Epidermal melanocyte (primary cell): ENCODE results near the gene SMCP.
A peak's percentile ranks its signal among the peaks of the same experiment; 100 is the strongest.

ENCODE experiments used
- DNase-seq: peaks from one replicate; pipeline ENCODE4 v3.0.0; 2011; ENCODE audit warnings: low spot score; ENCODE audit not compliant: insufficient read length

SMCP gene

GRCh38 chr1:152878042-152878441 lies at the start of gene SMCP:
SMCP (plus strand) TSS chr1:152878322; CDS start chr1:152884423, 6,101 bp downstream.
- no peak for DNase-seq

- DNase-seq, result no peak
Measured at GRCh38 chr1:152836870-152837269, 41.3 kb upstream of the SMCP start.

- no peak for DNase-seq
Measured at GRCh38 chr1:152842556-152842955, 35.6 kb upstream of the SMCP start, which contains the start of gene LCE6A. LCE6A (plus strand) TSS chr1:152842856; CDS start chr1:152843521, 665 bp downstream.

- no peak for DNase-seq
Measured at GRCh38 chr1:152855661-152856060, 22.5 kb upstream of the SMCP start.

GRCh38 chr1:152858062-152858461 lies 20.1 kb upstream of the SMCP start:
- DNase-seq, result no peak

- DNase-seq, result no peak
Measured at GRCh38 chr1:152859696-152860095, 18.4 kb upstream of the SMCP start, which contains the start of gene LCE7A. LCE7A (plus strand) TSS chr1:152859996; CDS start chr1:152860698, 702 bp downstream.

- no peak for DNase-seq
Measured at GRCh38 chr1:152860129-152860528, 18.0 kb upstream of the SMCP start.

GRCh38 chr1:152861374-152861773 lies 16.7 kb upstream of the SMCP start:
- DNase-seq, result no peak

- DNase-seq, result no peak
Measured at GRCh38 chr1:152864443-152864842, 13.7 kb upstream of the SMCP start.

GRCh38 chr1:152866321-152866720 lies 11.8 kb upstream of the SMCP start:
- DNase-seq, result no peak

GRCh38 chr1:152869808-152870419 lies 8.2 kb upstream of the SMCP start:
- peak; percentile 62 for DNase-seq

- no peak for DNase-seq
Measured at GRCh38 chr1:152870831-152871730, 7.0 kb upstream of the SMCP start.

GRCh38 chr1:152871731-152872126 lies 6.4 kb upstream of the SMCP start:
- DNase-seq, result no peak

GRCh38 chr1:152873495-152873894 lies 4.6 kb upstream of the SMCP start:
- DNase-seq, result no peak

- no peak for DNase-seq
Measured at GRCh38 chr1:152876827-152877226, 1.3 kb upstream of the SMCP start.

GRCh38 chr1:152879559-152880198 lies 1.6 kb downstream of the SMCP start:
- DNase-seq, result no peak

- no peak for DNase-seq
Measured at GRCh38 chr1:152880316-152880715, 2.2 kb downstream of the SMCP start.

GRCh38 chr1:152880907-152881306 lies 2.8 kb downstream of the SMCP start:
- DNase-seq, result no peak

- DNase-seq, result no peak
Measured at GRCh38 chr1:152884085-152884484, 6.0 kb downstream of the SMCP start.

- DNase-seq, result no peak
Measured at GRCh38 chr1:152884506-152884905, 6.4 kb downstream of the SMCP start.

- no peak for DNase-seq
Measured at GRCh38 chr1:152884966-152885624, 7.0 kb downstream of the SMCP start.
